A549 (cell line): ENCODE results near the gene PPP3CA.

ENCODE experiments used
- EHMT2 ChIP-seq: fragments of 200-600 bp; sonication (generic); IDR thresholded peaks from 2 replicates; pipeline ENCODE4 v1.6.1; 2016; ENCODE audit warnings: antibody characterized with exemption, low read depth, mild to moderate bottlenecking, moderate library complexity
- POLR2A ChIP-seq: IDR thresholded peaks from 2 replicates; pipeline ENCODE4 v1.6.1; 2012; ENCODE audit warnings: mild to moderate bottlenecking, low read length
- TF ChIP-seq, protein P1 (sequence below): fragments of >200 bp; sonication (Bioruptor Twin); formaldehyde crosslinking; IDR thresholded peaks from 3 replicates; pipeline ENCODE4 v1.5.1; 2016

DNA sequence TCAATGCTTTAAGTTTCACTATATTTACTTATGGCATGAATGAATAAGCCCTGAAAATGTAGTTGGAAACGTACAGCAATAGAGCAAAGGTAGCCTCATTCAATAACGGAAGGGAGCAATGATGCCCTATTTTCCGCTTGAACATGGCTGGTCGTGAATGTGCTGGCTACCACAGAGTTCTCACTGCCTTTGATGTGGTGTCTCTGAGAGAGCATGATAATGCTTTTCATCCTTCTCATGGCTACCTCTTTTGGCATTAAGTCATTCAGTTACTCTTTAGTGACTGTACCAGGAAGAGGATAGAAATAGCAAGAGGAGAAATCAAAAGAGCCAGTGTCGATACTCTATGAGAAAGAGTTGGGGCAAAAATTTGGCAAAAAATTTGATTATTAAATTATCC, 308.0 kb downstream of the PPP3CA start:
- TF ChIP-seq, protein P1, sequence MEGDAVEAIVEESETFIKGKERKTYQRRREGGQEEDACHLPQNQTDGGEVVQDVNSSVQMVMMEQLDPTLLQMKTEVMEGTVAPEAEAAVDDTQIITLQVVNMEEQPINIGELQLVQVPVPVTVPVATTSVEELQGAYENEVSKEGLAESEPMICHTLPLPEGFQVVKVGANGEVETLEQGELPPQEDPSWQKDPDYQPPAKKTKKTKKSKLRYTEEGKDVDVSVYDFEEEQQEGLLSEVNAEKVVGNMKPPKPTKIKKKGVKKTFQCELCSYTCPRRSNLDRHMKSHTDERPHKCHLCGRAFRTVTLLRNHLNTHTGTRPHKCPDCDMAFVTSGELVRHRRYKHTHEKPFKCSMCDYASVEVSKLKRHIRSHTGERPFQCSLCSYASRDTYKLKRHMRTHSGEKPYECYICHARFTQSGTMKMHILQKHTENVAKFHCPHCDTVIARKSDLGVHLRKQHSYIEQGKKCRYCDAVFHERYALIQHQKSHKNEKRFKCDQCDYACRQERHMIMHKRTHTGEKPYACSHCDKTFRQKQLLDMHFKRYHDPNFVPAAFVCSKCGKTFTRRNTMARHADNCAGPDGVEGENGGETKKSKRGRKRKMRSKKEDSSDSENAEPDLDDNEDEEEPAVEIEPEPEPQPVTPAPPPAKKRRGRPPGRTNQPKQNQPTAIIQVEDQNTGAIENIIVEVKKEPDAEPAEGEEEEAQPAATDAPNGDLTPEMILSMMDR = no peak
- TF ChIP-seq POLR2A (no peak), EHMT2 (no peak)
